H9 (cell line): ENCODE measurements around the gene NCKAP5. TPM values are rescaled to one million over a fixed set of nuclear protein-coding genes. Genes with fewer than 3 reads are reported as not detected.

Source experiments
- DNase-seq: peaks from one replicate; pipeline ENCODE4 v3.0.0-alpha.2; 2017
- H2AFZ ChIP-seq: one replicate; pipeline ENCODE4 v1.6.1; 2013; ENCODE audit warnings: mild to moderate bottlenecking, low read length, control low read depth, moderate library complexity
- H2AK5ac ChIP-seq: 2 replicates; pipeline ENCODE4 v1.6.1; 2013; ENCODE audit warnings: low read length, control low read depth, mixed read lengths; ENCODE audit not compliant: insufficient read length
- H2BK120ac ChIP-seq: one replicate; pipeline ENCODE4 v1.6.1; 2013; ENCODE audit warnings: low read depth, mild to moderate bottlenecking, low read length, control low read depth, inconsistent platforms; ENCODE audit not compliant: poor library complexity, severe bottlenecking
- H2BK12ac ChIP-seq: 2 replicates; pipeline ENCODE4 v1.6.1; 2013; ENCODE audit warnings: low read length, control low read depth, mixed read lengths, low read depth; ENCODE audit not compliant: insufficient read length
- H2BK15ac ChIP-seq: 2 replicates; pipeline ENCODE4 v1.6.1; 2013; ENCODE audit warnings: low read depth, low read length, control low read depth
- H2BK20ac ChIP-seq: one replicate; pipeline ENCODE4 v1.6.1; 2013; ENCODE audit warnings: low read depth, mild to moderate bottlenecking, low read length, control low read depth, inconsistent platforms; ENCODE audit not compliant: poor library complexity, severe bottlenecking
- H2BK5ac ChIP-seq: 2 replicates; pipeline ENCODE4 v1.6.1; 2013; ENCODE audit warnings: low read length, control low read depth, mixed read lengths; ENCODE audit not compliant: insufficient read length
- H3K14ac ChIP-seq: 2 replicates; pipeline ENCODE4 v1.6.1; 2013; ENCODE audit warnings: low read length, control low read depth; ENCODE audit not compliant: insufficient read depth
- H3K18ac ChIP-seq: 2 replicates; pipeline ENCODE4 v1.6.1; 2013; ENCODE audit warnings: low read depth, mild to moderate bottlenecking, mixed read lengths, low read length, control low read depth; ENCODE audit not compliant: insufficient read length
- H3K23ac ChIP-seq: 2 replicates; pipeline ENCODE4 v1.6.1; 2013; ENCODE audit warnings: low read length, control low read depth, mixed read lengths, low read depth; ENCODE audit not compliant: insufficient read length
- H3K23me2 ChIP-seq: 2 replicates; pipeline ENCODE4 v1.6.1; 2013; ENCODE audit warnings: low read depth, mild to moderate bottlenecking, mixed read lengths, low read length, control low read depth; ENCODE audit not compliant: insufficient read length, poor library complexity, severe bottlenecking
- H3K27ac ChIP-seq: 2 replicates; pipeline ENCODE4 v1.5.1; 2013; ENCODE audit warnings: low read length, control low read depth, mixed read lengths, low read depth; ENCODE audit not compliant: insufficient read length
- H3K27me3 ChIP-seq: 2 replicates; pipeline ENCODE4 v1.6.1; 2013; ENCODE audit warnings: low read length, control low read depth, inconsistent platforms; ENCODE audit not compliant: insufficient read depth
- H3K4ac ChIP-seq: 2 replicates; pipeline ENCODE4 v1.6.1; 2013; ENCODE audit warnings: low read depth, mild to moderate bottlenecking, control low read depth, inconsistent platforms, low read length, moderate library complexity
- H3K4me1 ChIP-seq: 2 replicates; pipeline ENCODE4 v1.6.1; 2013; ENCODE audit warnings: low read length, control low read depth, inconsistent platforms; ENCODE audit not compliant: insufficient read depth
- H3K4me2 ChIP-seq: 2 replicates; pipeline ENCODE4 v1.6.1; 2013; ENCODE audit warnings: low read length, control low read depth, mixed read lengths; ENCODE audit not compliant: insufficient read length, insufficient read depth
- H3K56ac ChIP-seq: 2 replicates; pipeline ENCODE4 v1.6.1; 2013; ENCODE audit warnings: low read depth, mild to moderate bottlenecking, mixed read lengths, low read length, control low read depth; ENCODE audit not compliant: insufficient read length
- H3K79me1 ChIP-seq: 2 replicates; pipeline ENCODE4 v1.6.1; 2013; ENCODE audit warnings: low read depth, mild to moderate bottlenecking, moderate library complexity, low read length, control low read depth, inconsistent platforms; ENCODE audit not compliant: insufficient read depth, poor library complexity, severe bottlenecking
- H3K79me2 ChIP-seq: 2 replicates; pipeline ENCODE4 v1.6.1; 2013; ENCODE audit warnings: low read length, control low read depth, inconsistent platforms; ENCODE audit not compliant: insufficient read depth
- H3K9ac ChIP-seq: 2 replicates; pipeline ENCODE4 v1.6.1; 2013; ENCODE audit warnings: low read length, control low read depth, mixed read lengths; ENCODE audit not compliant: insufficient read length; ENCODE audit errors: extremely low read depth
- H3K9me3 ChIP-seq: one replicate; pipeline ENCODE4 v1.6.1; 2013; ENCODE audit warnings: low read depth, low read length, inconsistent platforms; ENCODE audit not compliant: control insufficient read depth
- H3T11ph ChIP-seq: one replicate; pipeline ENCODE4 v1.6.1; 2013; ENCODE audit warnings: mild to moderate bottlenecking, low read length, control low read depth, inconsistent platforms
- H4K20me1 ChIP-seq: one replicate; pipeline ENCODE4 v1.6.1; 2013; ENCODE audit not compliant: control insufficient read depth, insufficient read length, insufficient read depth
- H4K5ac ChIP-seq: 2 replicates; pipeline ENCODE4 v1.6.1; 2013; ENCODE audit warnings: low read depth, mild to moderate bottlenecking, mixed read lengths, low read length, control low read depth; ENCODE audit not compliant: insufficient read length
- H4K8ac ChIP-seq: replicated peaks from 2 replicates; pipeline ENCODE4 v1.6.1; 2013; ENCODE audit warnings: low read length, control low read depth, mixed read lengths, low read depth; ENCODE audit not compliant: insufficient read length
- H4K91ac ChIP-seq: 2 replicates; pipeline ENCODE4 v1.6.1; 2013; ENCODE audit warnings: low read depth, mild to moderate bottlenecking, moderate library complexity, mixed read lengths, low read length, control low read depth; ENCODE audit not compliant: insufficient read length
- H3K27ac Mint-ChIP-seq, 3 experiments: 2 replicates in 2 of 3; 3 replicates in 1 of 3; pipeline ENCODE4 v1.8.0; 2020 to 2021; ENCODE audit warnings: mixed read lengths in 3 of 3, mild to moderate bottlenecking in 1 of 3, moderate library complexity in 1 of 3
- H3K27me3 Mint-ChIP-seq: 2 replicates; pipeline ENCODE4 v1.8.0; 2021; ENCODE audit warnings: low read depth, mild to moderate bottlenecking, moderate library complexity, mixed read lengths
- H3K36me3 Mint-ChIP-seq, 3 experiments: 2 replicates in 2 of 3; 3 replicates in 1 of 3; pipeline ENCODE4 v1.8.0; 2020 to 2021; ENCODE audit warnings: low read depth in 3 of 3, mixed read lengths in 3 of 3; ENCODE audit not compliant: insufficient read depth in 1 of 3
- H3K4me1 Mint-ChIP-seq, 2 experiments: 2 replicates each; pipeline ENCODE4 v1.8.0; 2020; ENCODE audit warnings: mixed read lengths in 2 of 2
- H3K4me3 Mint-ChIP-seq, 2 experiments: 2 replicates in 1 of 2; 3 replicates in 1 of 2; pipeline ENCODE4 v1.8.0; 2020 to 2021; ENCODE audit warnings: mild to moderate bottlenecking in 2 of 2, mixed read lengths in 2 of 2, moderate library complexity in 1 of 2
- H3K9me3 Mint-ChIP-seq, 2 experiments: 2 replicates in 1 of 2; 3 replicates in 1 of 2; pipeline ENCODE4 v1.8.0; 2020; ENCODE audit warnings: mild to moderate bottlenecking in 2 of 2, mixed read lengths in 2 of 2, moderate library complexity in 1 of 2
- CTCF ChIP-seq: fragments of 200-600 bp; sonication (generic); conservative IDR thresholded peaks from 3 replicates; pipeline ENCODE4 v1.8.0; 2021; ENCODE audit warnings: antibody characterized with exemption, mild to moderate bottlenecking
- WGBS: extraction: QIAGEN DNeasy Blood & Tissue Kit; methylation state at CpG from one replicate; pipeline ENCODE4 v1.1.7; 2013; ENCODE audit warnings: missing lambda C conversion rate, low lambda C conversion rate, mixed read lengths; ENCODE audit not compliant: insufficient read length; ENCODE audit errors: extremely low coverage; 5-methylcytosine and 5-hydroxymethylcytosine counted together
- total RNA-seq: library from RNA; stranded (reverse); gene quantifications from 2 replicates; pipeline ENCODE4 v1.2.1, GENCODE V29; 2021

NCKAP5 gene
- total RNA-seq, 1 experiment from 2014 or later = 0.26 TPM

- no peak overlapping the region for H2AFZ ChIP-seq
- H4K20me1 ChIP-seq = no peaks in the 10 kb centered on the region
- no peaks in the 10 kb centered on the region for H3K79me2 ChIP-seq
- H3K23ac ChIP-seq = no peak overlapping the region
- no peak overlapping the region for H2BK15ac ChIP-seq
- TF ChIP-seq CTCF = no peak
- no peak overlapping the region for H3K18ac ChIP-seq
- H3T11ph ChIP-seq = no peak overlapping the region
- no peak overlapping the region for H3K27ac ChIP-seq
- no peak overlapping the region for H3K56ac ChIP-seq
- H3K4ac ChIP-seq = no peak overlapping the region
- Mint-ChIP-seq H3K9me3 (no peaks in the 10 kb centered on the region), H3K36me3 (no peaks in the 10 kb centered on the region), H3K4me1 (peaks cover 0 to under 1% of the 10 kb centered on the region in 2 experiments; a peak in 1 of 4 replicates), H3K27me3 (no peaks in the 10 kb centered on the region), H3K4me3 (no peak overlapping the region), H3K27ac (no peak overlapping the region)
- H3K23me2 ChIP-seq = no peaks in the 10 kb centered on the region
- H4K8ac ChIP-seq = no peak overlapping the region
- H3K14ac ChIP-seq = no peak overlapping the region
- no peak overlapping the region for H2BK20ac ChIP-seq
- no peak overlapping the region for H2AK5ac ChIP-seq
- H3K4me2 ChIP-seq = no peak overlapping the region
- no peak overlapping the region for H4K91ac ChIP-seq
- no peak overlapping the region for H2BK5ac ChIP-seq
- no peak for DNase-seq
- no peak overlapping the region for H2BK120ac ChIP-seq
- no peaks in the 10 kb centered on the region for H3K9me3 ChIP-seq
- no peak overlapping the region for H2BK12ac ChIP-seq
- no peaks in the 10 kb centered on the region for H3K79me1 ChIP-seq
- H3K4me1 ChIP-seq = no peaks in the 10 kb centered on the region
- no CpG with 5 or more reads among the region's 1 CpG for WGBS
- no peak overlapping the region for H3K9ac ChIP-seq
- H3K27me3 ChIP-seq = no peaks in the 10 kb centered on the region
- no peak overlapping the region for H4K5ac ChIP-seq
These were observed 79.1 kb downstream of the NCKAP5 start for GRCh38 chr2:133489146-133489545.
